OCI-LY3 (cell line): ENCODE data around the gene CUBN.

Experiments
- CTCF ChIP-seq: fragments of 200-600, 300-600 bp; sonication (generic); IDR thresholded peaks from 2 replicates; pipeline ENCODE4 v1.5.1; 2014; ENCODE audit warnings: antibody characterized with exemption, low read length, low read depth
- EZH2phosphoT487 ChIP-seq: fragments of 200-600 bp; shearing (Covaris generic); IDR thresholded peaks from 2 replicates; pipeline ENCODE4 v1.6.1; 2018; ENCODE audit warnings: antibody characterized with exemption, mixed run types, low read depth

- TF ChIP-seq CTCF (no peak), EZH2phosphoT487 (no peak)
These were observed 45.9 kb upstream of the CUBN start for GRCh38 chr10:17175551-17175950.
